Uterus (tissue), 4 donors: ENCODE measurements around the gene TFF2. TPM values are rescaled to one million over a fixed set of nuclear protein-coding genes. Genes with fewer than 3 reads are reported as not detected.

Source experiments
- DNase-seq, 2 donors: peaks; one replicate each; pipeline ENCODE4 v3.0.0-alpha.2; 2019 to 2020
- H3K27ac ChIP-seq, 2 donors: fragments of 200-600 bp; sonication (generic); 1 replicate in 1 of 2; 2 replicates in 1 of 2; pipeline ENCODE4 v1.5.1; 2016 to 2018
- H3K27me3 ChIP-seq, 2 donors: fragments of 200-600 bp; sonication (generic); one replicate each; pipeline ENCODE4 v1.5.1; 2018 to 2019; ENCODE audit warnings: control low read depth in 1 of 2
- H3K36me3 ChIP-seq, 2 donors: fragments of 200-600 bp; sonication (generic); one replicate each; pipeline ENCODE4 v1.5.1; 2019; ENCODE audit warnings: control low read depth in 1 of 2
- H3K4me1 ChIP-seq, 2 donors: fragments of 200-600 bp; sonication (generic); one replicate each; pipeline ENCODE4 v1.5.1; 2018 to 2019; ENCODE audit warnings: control low read depth in 1 of 2
- H3K4me3 ChIP-seq, 2 donors: fragments of 200-600 bp; sonication (generic); 1 replicate in 1 of 2; 2 replicates in 1 of 2; pipeline ENCODE4 v1.5.1; 2018 to 2019; ENCODE audit warnings: mild to moderate bottlenecking in 1 of 2
- H3K9me3 ChIP-seq, 2 donors: fragments of 200-600 bp; sonication (generic); one replicate each; pipeline ENCODE4 v1.5.1; 2019; ENCODE audit warnings: control low read depth in 1 of 2
- CTCF ChIP-seq, 4 experiments: fragments of 200-600 bp in 2 of 4; fragments of 450-650 bp in 2 of 4; sonication (generic) in 2 of 4; IDR thresholded peaks; one replicate each; pipeline ENCODE4 v1.5.1; 2016 to 2019; ENCODE audit warnings: antibody characterized with exemption in 4 of 4, mild to moderate bottlenecking in 2 of 4, moderate library complexity in 1 of 4
- POLR2A ChIP-seq, 2 donors: fragments of 450-650 bp; IDR thresholded peaks; one replicate each; pipeline ENCODE4 v1.6.1; 2016; ENCODE audit warnings: antibody characterized with exemption in 2 of 2, mild to moderate bottlenecking in 1 of 2, moderate library complexity in 1 of 2
- intact Hi-C: fragments of 100-400 bp; cut with DNase I; formaldehyde crosslinking; loops from one replicate; pipeline ENCODE4 v1.15.1; 2023; ENCODE audit warnings: low total_unique reads
- total RNA-seq, 4 donors: library from RNA; depleted of rRNA in 3 of 4; stranded (reverse); fragments of >200 nt in 3 of 4; gene quantifications; one replicate each; pipeline versions ENCODE4 v1.1.0 to v1.2.4, GENCODE V29; 2014 to 2023
- donor health status: DM: yes; HTN: yes; CAD: no.

Gene TFF2
- total RNA-seq, 4 donors from 2014 or later = not detected

- H3K27ac ChIP-seq = no peak overlapping the region
These were observed 11.9 kb upstream of the TFF2 start for GRCh38 chr21:42362700-42363099.

GRCh38 chr21:42362198-42362597 lies 11.4 kb upstream of the TFF2 start:
- intact Hi-C loops = no loop called here
- no peak for TF ChIP-seq CTCF (IDR thresholded peaks at IDR 0.05)
- no peak for TF ChIP-seq POLR2A (IDR thresholded peaks at IDR 0.05)
- Histone ChIP-seq H3K4me1 (no peaks in the 10 kb centered on the region), H3K27ac (no peak overlapping the region), H3K27me3 (no peaks in the 10 kb centered on the region), H3K9me3 (no peaks in the 10 kb centered on the region), H3K36me3 (no peaks in the 10 kb centered on the region), H3K4me3 (no peak overlapping the region)
- DNase-seq = no peak

More at GRCh38 chr21:42362700-42363099, 11.9 kb upstream of the TFF2 start:
- H3K9me3 ChIP-seq = no peaks in the 10 kb centered on the region
- intact Hi-C loops = no loop called here
- no peak for TF ChIP-seq POLR2A (IDR thresholded peaks at IDR 0.05)
- no peak for TF ChIP-seq CTCF (IDR thresholded peaks at IDR 0.05)
- H3K36me3 ChIP-seq = no peaks in the 10 kb centered on the region
- H3K4me1 ChIP-seq = no peaks in the 10 kb centered on the region
- DNase-seq = no peak
- H3K4me3 ChIP-seq = no peak overlapping the region
- no peaks in the 10 kb centered on the region for H3K27me3 ChIP-seq

GRCh38 chr21:42361286-42361685 lies 10.5 kb upstream of the TFF2 start:
- intact Hi-C loops = no loop called here

GRCh38 chr21:42360317-42360716 lies 9.5 kb upstream of the TFF2 start:
- intact Hi-C loops = no loop called here
- no peak for DNase-seq
- Histone ChIP-seq H3K27me3 (no peaks in the 10 kb centered on the region), H3K4me1 (no peaks in the 10 kb centered on the region), H3K9me3 (no peaks in the 10 kb centered on the region), H3K36me3 (no peaks in the 10 kb centered on the region), H3K4me3 (no peak overlapping the region), H3K27ac (no peak overlapping the region)
- no peak for TF ChIP-seq CTCF (IDR thresholded peaks at IDR 0.05)
- TF ChIP-seq POLR2A (IDR thresholded peaks at IDR 0.05) = no peak

More at GRCh38 chr21:42361286-42361685, 10.5 kb upstream of the TFF2 start:
- TF ChIP-seq CTCF (IDR thresholded peaks at IDR 0.05) (no peak), POLR2A (IDR thresholded peaks at IDR 0.05) (no peak)
- Histone ChIP-seq H3K9me3 (no peaks in the 10 kb centered on the region), H3K4me1 (no peaks in the 10 kb centered on the region), H3K4me3 (no peak overlapping the region), H3K36me3 (no peaks in the 10 kb centered on the region), H3K27me3 (no peaks in the 10 kb centered on the region), H3K27ac (no peak overlapping the region)
- DNase-seq = no peak

- H3K27ac ChIP-seq = no peak overlapping the region
- H3K36me3 ChIP-seq = no peaks in the 10 kb centered on the region
- DNase-seq = no peak
- H3K9me3 ChIP-seq = peaks cover 0 to 2% of the 10 kb centered on the region in 2 donors
- no peaks in the 10 kb centered on the region for H3K27me3 ChIP-seq
- intact Hi-C loops = no loop called here
- no peak for TF ChIP-seq POLR2A (IDR thresholded peaks at IDR 0.05)
- no peak for TF ChIP-seq CTCF (IDR thresholded peaks at IDR 0.05)
- no peak overlapping the region for H3K4me3 ChIP-seq
- H3K4me1 ChIP-seq = no peaks in the 10 kb centered on the region
These were observed 8.1 kb upstream of the TFF2 start for GRCh38 chr21:42358937-42359336.
